A172 (cell line): ENCODE data around the gene AFP. TPM values are rescaled to one million over a fixed set of nuclear protein-coding genes. Genes with fewer than 3 reads are reported as not detected.

ENCODE experiments used
- DNase-seq: peaks from one replicate; pipeline ENCODE4 v3.0.0-alpha.2; 2015; ENCODE audit warnings: low spot score
- total RNA-seq: library from RNA; depleted of rRNA; stranded (reverse); fragments of >200 nt; shearing (Covaris generic); gene quantifications from 2 replicates; pipeline ENCODE4 v1.2.3, GENCODE V29; 2014

AFP gene
- total RNA-seq, 1 experiment from 2014 or later = 0.84 TPM

GRCh38 chr4:73414936-73415271 is 21.1 kb upstream of the AFP start:
- DNase-seq = no peak

DNA sequence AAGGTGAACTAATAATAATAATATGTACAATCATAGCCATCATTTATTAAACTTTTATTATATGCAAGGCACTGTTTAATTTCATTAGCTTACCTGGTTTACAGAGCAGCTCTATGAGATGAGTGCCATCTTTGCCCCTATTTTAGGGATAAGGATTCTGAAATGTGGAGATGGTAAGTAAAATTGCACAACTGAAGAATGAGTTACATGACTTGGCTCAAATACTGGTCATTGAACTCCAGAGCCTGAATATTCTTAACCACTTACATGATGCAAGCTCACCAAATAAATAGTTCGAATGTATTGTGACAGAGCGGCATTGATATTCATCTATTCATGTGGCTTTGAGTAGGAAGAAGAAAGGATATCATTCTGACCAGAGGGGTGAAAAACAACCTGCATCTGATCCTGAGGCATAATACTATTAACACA is 20.2 kb upstream of the AFP start:
- no peak for DNase-seq

DNA sequence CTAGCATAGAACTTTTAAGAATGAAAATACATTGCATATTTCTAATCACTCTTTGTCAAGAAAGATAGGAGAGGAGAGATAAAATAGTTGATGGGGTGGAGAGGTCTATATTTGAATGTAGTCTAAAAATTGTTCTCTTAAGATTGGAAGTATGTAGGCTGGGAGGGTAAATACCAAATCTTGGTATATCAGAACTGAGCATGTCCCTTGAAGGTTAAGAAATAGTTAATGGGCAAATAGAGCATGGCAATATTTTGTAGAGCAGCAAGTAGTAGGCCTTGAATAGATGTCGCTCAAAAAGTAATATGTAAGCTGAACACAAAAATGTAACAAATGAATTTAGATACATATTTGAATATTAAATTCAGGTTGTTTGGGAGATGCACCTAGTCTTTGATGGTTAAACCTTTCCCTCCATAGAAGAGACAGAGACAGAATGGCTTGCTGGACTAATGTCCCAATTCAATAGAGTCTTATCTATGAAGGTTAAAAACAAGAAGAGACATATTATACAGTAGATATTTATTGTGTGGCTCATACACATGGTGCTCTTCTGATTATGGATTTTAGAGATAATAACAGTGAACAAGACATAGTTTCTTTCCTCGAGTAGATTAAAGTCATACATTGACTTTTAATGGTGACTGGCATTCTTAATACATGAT is 19.5 kb upstream of the AFP start:
- no peak for DNase-seq

DNA sequence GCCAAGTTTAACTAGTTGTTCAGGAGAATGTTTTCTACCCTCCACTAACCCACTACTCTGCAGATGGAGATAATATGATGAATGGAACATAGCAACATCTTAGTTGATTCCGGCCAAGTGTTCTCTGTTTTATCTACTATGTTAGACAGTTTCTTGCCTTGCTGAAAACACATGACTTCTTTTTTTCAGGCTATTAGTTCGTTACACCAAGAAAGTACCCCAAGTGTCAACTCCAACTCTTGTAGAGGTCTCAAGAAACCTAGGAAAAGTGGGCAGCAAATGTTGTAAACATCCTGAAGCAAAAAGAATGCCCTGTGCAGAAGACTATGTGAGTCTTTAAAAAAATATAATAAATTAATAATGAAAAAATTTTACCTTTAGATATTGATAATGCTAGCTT is 18.7 kb upstream of the AFP start:
- no peak for DNase-seq

GRCh38 chr4:73417973-73418372 is 18.0 kb upstream of the AFP start:
- no peak for DNase-seq

DNA sequence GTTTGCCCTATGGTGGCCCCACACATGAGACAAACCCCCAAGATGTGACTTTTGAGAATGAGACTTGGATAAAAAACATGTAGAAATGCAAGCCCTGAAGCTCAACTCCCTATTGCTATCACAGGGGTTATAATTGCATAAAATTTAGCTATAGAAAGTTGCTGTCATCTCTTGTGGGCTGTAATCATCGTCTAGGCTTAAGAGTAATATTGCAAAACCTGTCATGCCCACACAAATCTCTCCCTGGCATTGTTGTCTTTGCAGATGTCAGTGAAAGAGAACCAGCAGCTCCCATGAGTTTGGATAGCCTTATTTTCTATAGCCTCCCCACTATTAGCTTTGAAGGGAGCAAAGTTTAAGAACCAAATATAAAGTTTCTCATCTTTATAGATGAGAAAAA is 17.3 kb upstream of the AFP start:
- no peak for DNase-seq

DNA sequence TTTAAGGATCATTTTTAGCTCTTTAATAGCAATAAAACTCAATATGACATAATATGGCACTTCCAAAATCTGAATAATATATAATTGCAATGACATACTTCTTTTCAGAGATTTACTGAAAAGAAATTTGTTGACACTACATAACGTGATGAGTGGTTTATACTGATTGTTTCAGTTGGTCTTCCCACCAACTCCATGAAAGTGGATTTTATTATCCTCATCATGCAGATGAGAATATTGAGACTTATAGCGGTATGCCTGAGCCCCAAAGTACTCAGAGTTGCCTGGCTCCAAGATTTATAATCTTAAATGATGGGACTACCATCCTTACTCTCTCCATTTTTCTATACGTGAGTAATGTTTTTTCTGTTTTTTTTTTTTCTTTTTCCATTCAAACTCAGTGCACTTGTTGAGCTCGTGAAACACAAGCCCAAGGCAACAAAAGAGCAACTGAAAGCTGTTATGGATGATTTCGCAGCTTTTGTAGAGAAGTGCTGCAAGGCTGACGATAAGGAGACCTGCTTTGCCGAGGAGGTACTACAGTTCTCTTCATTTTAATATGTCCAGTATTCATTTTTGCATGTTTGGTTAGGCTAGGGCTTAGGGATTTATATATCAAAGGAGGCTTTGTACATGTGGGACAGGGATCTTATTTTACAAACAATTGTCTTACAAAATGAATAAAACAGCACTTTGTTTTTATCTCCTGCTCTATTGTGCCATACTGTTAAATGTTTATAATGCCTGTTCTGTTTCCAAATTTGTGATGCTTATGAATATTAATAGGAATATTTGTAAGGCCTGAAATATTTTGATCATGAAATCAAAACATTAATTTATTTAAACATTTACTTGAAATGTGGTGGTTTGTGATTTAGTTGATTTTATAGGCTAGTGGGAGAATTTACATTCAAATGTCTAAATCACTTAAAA is 16.6 kb upstream of the AFP start:
- no peak for DNase-seq

- DNase-seq = no peak
Observed at GRCh38 chr4:73420615-73421014, 15.4 kb upstream of the AFP start.

- no peak for DNase-seq
Observed at GRCh38 chr4:73421708-73422457, 14.1 kb upstream of the AFP start.

DNA sequence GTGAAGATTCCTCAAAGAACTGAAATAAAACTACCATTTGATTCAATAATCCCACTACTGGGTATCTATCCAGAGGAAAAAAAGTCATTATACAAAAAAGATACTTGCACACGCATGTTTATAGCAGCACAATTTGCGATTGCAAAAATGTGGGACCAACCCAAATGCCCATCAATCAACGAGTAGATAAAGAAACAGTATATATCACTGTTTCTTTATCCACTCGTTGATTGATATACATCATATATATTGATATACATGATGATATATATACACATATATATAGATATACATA is 13.6 kb upstream of the AFP start:
- DNase-seq = no peak

GRCh38 chr4:73423184-73423583 is 12.8 kb upstream of the AFP start:
- no peak for DNase-seq

GRCh38 chr4:73426666-73427065 is 9.4 kb upstream of the AFP start:
- DNase-seq = no peak

GRCh38 chr4:73429118-73429517 is 6.9 kb upstream of the AFP start:
- DNase-seq = no peak

DNA sequence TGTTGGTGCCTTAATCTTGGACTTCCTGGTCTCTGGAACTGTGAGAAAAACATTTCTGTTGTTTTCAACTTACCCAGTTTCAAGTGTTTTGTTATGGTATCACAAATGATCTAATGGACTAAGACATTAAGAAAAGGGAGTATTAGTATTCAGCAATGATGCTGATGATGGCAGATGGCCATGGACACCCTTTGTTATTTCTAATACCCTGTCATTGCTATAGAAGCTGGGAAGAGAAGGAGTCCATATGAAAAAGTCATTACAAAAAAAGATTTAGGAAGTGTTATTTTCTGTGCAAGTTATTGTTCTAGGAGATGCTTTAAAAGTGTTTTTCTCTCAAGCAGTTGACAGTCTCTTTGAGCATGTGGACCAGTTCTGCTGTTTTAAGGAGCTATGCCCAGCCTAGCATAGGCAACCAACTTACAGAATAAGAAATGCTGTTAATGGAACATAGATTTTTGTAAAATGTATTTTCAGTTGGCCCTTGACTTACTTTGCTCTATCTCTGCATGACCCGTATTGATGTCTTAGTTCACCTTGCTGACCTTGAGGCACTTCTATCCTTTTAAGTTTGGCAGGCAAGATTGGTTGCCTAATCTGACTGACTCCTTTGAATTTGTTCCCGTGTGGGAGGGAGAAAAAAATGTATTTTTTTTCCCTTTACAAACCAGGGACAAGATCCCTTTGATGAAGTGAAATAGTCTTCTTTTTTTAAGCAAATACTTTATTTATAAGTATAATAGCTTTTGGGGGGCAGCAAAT is 6.0 kb upstream of the AFP start:
- no peak for DNase-seq

GRCh38 chr4:73431813-73432168 is 4.2 kb upstream of the AFP start:
- DNase-seq = no peak

DNA sequence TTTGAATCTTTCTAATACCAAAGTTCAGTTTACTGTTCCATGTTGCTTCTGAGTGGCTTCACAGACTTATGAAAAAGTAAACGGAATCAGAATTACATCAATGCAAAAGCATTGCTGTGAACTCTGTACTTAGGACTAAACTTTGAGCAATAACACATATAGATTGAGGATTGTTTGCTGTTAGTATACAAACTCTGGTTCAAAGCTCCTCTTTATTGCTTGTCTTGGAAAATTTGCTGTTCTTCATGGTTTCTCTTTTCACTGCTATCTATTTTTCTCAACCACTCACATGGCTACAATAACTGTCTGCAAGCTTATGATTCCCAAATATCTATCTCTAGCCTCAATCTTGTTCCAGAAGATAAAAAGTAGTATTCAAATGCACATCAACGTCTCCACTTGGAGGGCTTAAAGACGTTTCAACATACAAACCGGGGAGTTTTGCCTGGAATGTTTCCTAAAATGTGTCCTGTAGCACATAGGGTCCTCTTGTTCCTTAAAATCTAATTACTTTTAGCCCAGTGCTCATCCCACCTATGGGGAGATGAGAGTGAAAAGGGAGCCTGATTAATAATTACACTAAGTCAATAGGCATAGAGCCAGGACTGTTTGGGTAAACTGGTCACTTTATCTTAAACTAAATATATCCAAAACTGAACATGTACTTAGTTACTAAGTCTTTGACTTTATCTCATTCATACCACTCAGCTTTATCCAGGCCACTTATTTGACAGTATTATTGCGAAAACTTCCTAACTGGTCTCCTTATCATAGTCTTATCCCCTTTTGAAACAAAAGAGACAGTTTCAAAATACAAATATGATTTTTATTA is 3.6 kb upstream of the AFP start:
- no peak for DNase-seq

GRCh38 chr4:73433140-73433539 is 2.9 kb upstream of the AFP start:
- no peak for DNase-seq

- no peak for DNase-seq
Observed at GRCh38 chr4:73434311-73434710, 1.7 kb upstream of the AFP start.

- DNase-seq = no peak
Observed at GRCh38 chr4:73436674-73437557, 895 bp downstream of the AFP start.

DNA sequence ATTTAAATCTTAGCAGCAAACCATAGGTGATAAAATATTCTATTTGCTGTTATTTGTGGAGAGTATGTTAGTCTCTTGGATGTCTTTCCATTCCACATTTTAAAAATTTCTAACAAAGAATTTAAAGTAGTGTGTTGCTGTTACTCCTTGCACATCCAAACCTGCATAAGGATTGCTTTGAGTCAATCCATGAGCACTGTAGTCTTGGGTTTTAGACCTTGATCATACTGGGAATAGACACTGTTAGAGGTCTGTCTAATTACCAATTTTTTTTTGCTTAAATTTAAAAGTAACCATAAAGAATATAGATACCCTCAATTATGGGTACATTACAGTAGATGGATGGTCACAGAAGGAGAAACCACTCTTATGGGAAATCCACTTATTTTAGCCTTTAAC is 1.5 kb downstream of the AFP start:
- DNase-seq = no peak
